Measurements from ENCODE around the gene NAALADL2.

The NAALADL2 gene

DNA sequence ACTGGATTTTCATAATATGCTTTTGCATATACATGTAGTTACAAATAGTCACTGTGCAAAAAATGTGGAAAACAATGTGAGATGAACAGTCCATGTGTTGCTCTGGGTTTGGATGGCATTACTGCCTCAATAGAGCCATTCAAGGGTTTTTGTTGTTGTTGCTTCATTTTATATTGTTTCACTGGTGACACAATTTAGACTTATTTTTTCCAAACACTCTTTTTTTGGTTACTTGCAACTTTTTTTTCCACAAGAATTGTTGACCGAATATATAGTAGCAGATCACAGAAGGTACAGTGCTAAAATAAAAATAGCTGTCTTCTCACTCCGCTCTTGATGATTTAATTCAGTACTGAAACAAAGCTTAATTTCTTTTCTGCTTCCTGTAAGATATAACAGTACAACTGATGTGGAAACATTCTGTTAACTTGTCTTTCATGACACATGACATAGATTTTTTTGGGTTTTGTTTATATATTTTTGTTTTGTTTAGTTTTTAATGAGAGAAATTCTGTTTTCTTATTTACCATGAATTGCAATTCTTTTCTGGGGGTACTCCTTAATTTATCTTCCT, 618.6 kb downstream of the NAALADL2 start:
- Histone ChIP-seq H3K9me3 (no peaks in the 10 kb centered on the region), H3K4me1 (no peaks in the 10 kb centered on the region), H3K4me3 (no peak overlapping the region), H3K27me3 (no peaks in the 10 kb centered on the region), H3K36me3 (no peaks in the 10 kb centered on the region), H3K27ac (no peak overlapping the region)
- TF ChIP-seq CTCF (IDR thresholded peaks at IDR 0.05): no peak
- no peak for DNase-seq
- intact Hi-C loops (cut with DNase I; ENCODE audit: low total_unique reads): no loop called here

DNA sequence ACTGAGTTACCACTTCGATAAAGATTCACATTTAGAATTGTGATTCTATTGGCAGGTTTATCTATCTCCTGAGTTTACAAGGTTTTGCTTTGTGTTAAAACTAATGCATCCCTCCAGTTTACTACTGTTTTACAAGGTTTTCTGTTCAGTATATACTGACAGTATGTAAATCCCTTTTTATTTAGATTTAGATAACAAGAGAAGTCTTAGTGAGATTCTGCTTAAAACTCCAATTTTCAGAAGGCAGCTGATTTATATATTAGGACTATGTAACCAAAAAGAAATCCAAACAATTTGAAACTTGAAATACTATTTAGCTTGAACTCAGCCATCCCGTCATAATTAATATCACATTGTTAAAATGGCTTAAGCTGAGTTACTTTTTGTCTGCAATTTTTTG, 619.2 kb downstream of the NAALADL2 start:
- intact Hi-C loops (cut with DNase I; ENCODE audit: low total_unique reads): no loop called here
- H3K27ac ChIP-seq: no peak overlapping the region

GRCh38 chr3:175479175-175479574, 620.0 kb downstream of the NAALADL2 start:
- Histone ChIP-seq H3K36me3 (no peaks in the 10 kb centered on the region), H3K27ac (no peak overlapping the region), H3K4me1 (no peaks in the 10 kb centered on the region), H3K9me3 (no peaks in the 10 kb centered on the region), H3K27me3 (no peaks in the 10 kb centered on the region), H3K4me3 (no peak overlapping the region)
- no peak for DNase-seq
- intact Hi-C loops (cut with DNase I; ENCODE audit: low total_unique reads): no loop called here
- no peak for TF ChIP-seq CTCF (IDR thresholded peaks at IDR 0.05)

More for the DNA sequence above, 619.2 kb downstream of the NAALADL2 start:
- DNase-seq: no peak
- H3K27me3 ChIP-seq: no peaks in the 10 kb centered on the region
- no peak for TF ChIP-seq CTCF (IDR thresholded peaks at IDR 0.05)
- no peaks in the 10 kb centered on the region for H3K9me3 ChIP-seq
- H3K4me1 ChIP-seq: no peaks in the 10 kb centered on the region
- H3K4me3 ChIP-seq: no peak overlapping the region
- no peaks in the 10 kb centered on the region for H3K36me3 ChIP-seq

DNA sequence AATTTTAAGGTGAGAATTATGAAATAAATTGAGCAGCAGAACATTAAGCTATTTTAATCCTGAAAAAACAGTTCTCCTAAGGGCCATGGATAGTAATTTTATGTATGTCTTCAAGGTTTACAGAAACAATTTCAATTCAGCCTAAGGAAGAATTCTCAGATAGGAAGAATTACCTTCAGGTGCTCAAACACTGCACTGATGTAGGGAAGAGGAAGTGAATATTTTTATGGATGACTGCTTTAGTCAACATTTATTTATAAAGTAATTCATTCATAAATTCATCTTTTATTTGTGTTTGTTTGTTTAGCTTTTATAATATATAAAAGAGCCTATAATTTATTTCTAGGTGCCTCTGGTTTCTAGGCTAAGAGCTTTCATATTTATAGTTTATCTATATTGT, 620.7 kb downstream of the NAALADL2 start:
- Histone ChIP-seq H3K4me3 (no peak overlapping the region), H3K36me3 (no peaks in the 10 kb centered on the region), H3K27ac (no peak overlapping the region), H3K4me1 (no peaks in the 10 kb centered on the region), H3K27me3 (no peaks in the 10 kb centered on the region), H3K9me3 (no peaks in the 10 kb centered on the region)
- no peak for TF ChIP-seq CTCF (IDR thresholded peaks at IDR 0.05)
- no peak for DNase-seq
- intact Hi-C loops (cut with DNase I; ENCODE audit: low total_unique reads): no loop called here

GRCh38 chr3:175484666-175485065, 625.5 kb downstream of the NAALADL2 start:
- Histone ChIP-seq H3K27me3 (no peaks in the 10 kb centered on the region), H3K9me3 (no peaks in the 10 kb centered on the region), H3K27ac (no peak overlapping the region), H3K4me1 (no peaks in the 10 kb centered on the region), H3K36me3 (no peaks in the 10 kb centered on the region), H3K4me3 (no peak overlapping the region)
- DNase-seq: no peak
- intact Hi-C loops (cut with DNase I; ENCODE audit: low total_unique reads): no loop called here
- no peak for TF ChIP-seq CTCF (IDR thresholded peaks at IDR 0.05)

- no peaks in the 10 kb centered on the region for H3K9me3 ChIP-seq
- no peak for DNase-seq
- no peaks in the 10 kb centered on the region for H3K27me3 ChIP-seq
- intact Hi-C loops (cut with DNase I; ENCODE audit: low total_unique reads): no loop called here
- H3K4me3 ChIP-seq: no peak overlapping the region
- H3K36me3 ChIP-seq: no peaks in the 10 kb centered on the region
- H3K4me1 ChIP-seq: no peaks in the 10 kb centered on the region
- no peak for TF ChIP-seq CTCF (IDR thresholded peaks at IDR 0.05)
- no peak overlapping the region for H3K27ac ChIP-seq
Observed at GRCh38 chr3:175485436-175485835, 626.3 kb downstream of the NAALADL2 start.

Data from tibial artery (tissue), 4 donors.